Peyer's patch (tissue), 4 donors: ENCODE measurements around the gene C1QTNF9B. TPM values are rescaled to one million over a fixed set of nuclear protein-coding genes. Genes with fewer than 3 reads are reported as not detected.

Source experiments
- DNase-seq, 3 donors: peaks; one replicate each; pipeline ENCODE4 v3.0.0-alpha.2; 2017 to 2019
- H3K27ac ChIP-seq, 4 donors: fragments of 200-600 bp; sonication (generic); one replicate each; pipeline ENCODE4 v1.5.1; 2016 to 2019
- H3K27me3 ChIP-seq, 2 donors: fragments of 200-600 bp; sonication (generic); one replicate each; pipeline ENCODE4 v1.5.1; 2019
- H3K36me3 ChIP-seq, 3 donors: fragments of 200-600 bp; sonication (generic); one replicate each; pipeline ENCODE4 v1.5.1; 2016 to 2019
- H3K4me1 ChIP-seq, 4 donors: fragments of 200-600 bp; sonication (generic); one replicate each; pipeline ENCODE4 v1.5.1; 2016 to 2019
- H3K4me3 ChIP-seq, 4 donors: fragments of 200-600 bp; sonication (generic); 1 replicate in 3 of 4; 2 replicates in 1 of 4; pipeline ENCODE4 v1.5.1; 2016 to 2019; ENCODE audit warnings: mild to moderate bottlenecking in 1 of 4
- H3K9me3 ChIP-seq, 4 donors: fragments of 200-600 bp; sonication (generic); one replicate each; pipeline ENCODE4 v1.5.1; 2016 to 2019; ENCODE audit warnings: mild to moderate bottlenecking in 1 of 4
- POLR2A ChIP-seq, 2 donors: fragments of 450-650 bp; IDR thresholded peaks; one replicate each; pipeline ENCODE4 v1.5.1; 2017; ENCODE audit warnings: antibody characterized with exemption in 2 of 2, mild to moderate bottlenecking in 2 of 2, moderate library complexity in 2 of 2
- total RNA-seq, 4 donors: library from RNA; depleted of rRNA; stranded (reverse); fragments of >200 nt; gene quantifications; one replicate each; pipeline ENCODE4 v1.1.0, GENCODE V29; 2016
- TF ChIP-seq, protein P1 (sequence below), 6 experiments: fragments of 450-650 bp in 4 of 6; fragments of 200-600 bp in 2 of 6; sonication (generic) in 1 of 6; IDR thresholded peaks; one replicate each; pipeline ENCODE4 v1.5.1; 2017 to 2019; ENCODE audit warnings: antibody characterized with exemption in 6 of 6, mild to moderate bottlenecking in 3 of 6, moderate library complexity in 1 of 6

The C1QTNF9B gene
- total RNA-seq, 4 donors from 2014 or later = 0.80 TPM; not detected in 3

DNA sequence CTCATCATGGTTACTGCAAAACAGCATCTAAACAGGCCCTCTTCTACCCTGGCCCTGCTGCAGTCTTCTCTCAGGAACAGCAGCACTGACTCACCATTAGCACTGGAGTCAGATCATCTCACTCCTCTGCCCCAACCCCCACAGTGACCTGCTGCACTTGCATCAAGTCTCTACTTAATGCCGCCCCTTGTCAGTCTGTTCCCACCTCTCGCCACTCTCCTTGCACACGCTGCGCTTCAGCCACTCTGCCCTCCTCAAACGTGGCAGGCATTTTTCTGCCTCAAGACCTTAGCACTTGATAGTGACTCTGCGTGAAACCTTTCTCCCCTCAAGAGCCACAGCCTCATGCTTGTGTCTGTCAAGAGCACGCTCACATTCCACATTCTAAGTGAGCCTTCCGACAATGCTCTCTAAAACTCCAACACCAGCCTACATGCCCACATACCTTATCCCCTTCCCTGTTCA lies 30.2 kb downstream of the C1QTNF9B start:
- no peaks in the 10 kb centered on the region for H3K4me1 ChIP-seq
- no peaks in the 10 kb centered on the region for H3K36me3 ChIP-seq
- H3K9me3 ChIP-seq = no peaks in the 10 kb centered on the region
- DNase-seq = no peak
- TF ChIP-seq, protein P1, sequence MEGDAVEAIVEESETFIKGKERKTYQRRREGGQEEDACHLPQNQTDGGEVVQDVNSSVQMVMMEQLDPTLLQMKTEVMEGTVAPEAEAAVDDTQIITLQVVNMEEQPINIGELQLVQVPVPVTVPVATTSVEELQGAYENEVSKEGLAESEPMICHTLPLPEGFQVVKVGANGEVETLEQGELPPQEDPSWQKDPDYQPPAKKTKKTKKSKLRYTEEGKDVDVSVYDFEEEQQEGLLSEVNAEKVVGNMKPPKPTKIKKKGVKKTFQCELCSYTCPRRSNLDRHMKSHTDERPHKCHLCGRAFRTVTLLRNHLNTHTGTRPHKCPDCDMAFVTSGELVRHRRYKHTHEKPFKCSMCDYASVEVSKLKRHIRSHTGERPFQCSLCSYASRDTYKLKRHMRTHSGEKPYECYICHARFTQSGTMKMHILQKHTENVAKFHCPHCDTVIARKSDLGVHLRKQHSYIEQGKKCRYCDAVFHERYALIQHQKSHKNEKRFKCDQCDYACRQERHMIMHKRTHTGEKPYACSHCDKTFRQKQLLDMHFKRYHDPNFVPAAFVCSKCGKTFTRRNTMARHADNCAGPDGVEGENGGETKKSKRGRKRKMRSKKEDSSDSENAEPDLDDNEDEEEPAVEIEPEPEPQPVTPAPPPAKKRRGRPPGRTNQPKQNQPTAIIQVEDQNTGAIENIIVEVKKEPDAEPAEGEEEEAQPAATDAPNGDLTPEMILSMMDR (IDR thresholded peaks at IDR 0.05) = no peak
- H3K27me3 ChIP-seq = no peaks in the 10 kb centered on the region
- no peak overlapping the region for H3K27ac ChIP-seq
- no peak overlapping the region for H3K4me3 ChIP-seq

DNA sequence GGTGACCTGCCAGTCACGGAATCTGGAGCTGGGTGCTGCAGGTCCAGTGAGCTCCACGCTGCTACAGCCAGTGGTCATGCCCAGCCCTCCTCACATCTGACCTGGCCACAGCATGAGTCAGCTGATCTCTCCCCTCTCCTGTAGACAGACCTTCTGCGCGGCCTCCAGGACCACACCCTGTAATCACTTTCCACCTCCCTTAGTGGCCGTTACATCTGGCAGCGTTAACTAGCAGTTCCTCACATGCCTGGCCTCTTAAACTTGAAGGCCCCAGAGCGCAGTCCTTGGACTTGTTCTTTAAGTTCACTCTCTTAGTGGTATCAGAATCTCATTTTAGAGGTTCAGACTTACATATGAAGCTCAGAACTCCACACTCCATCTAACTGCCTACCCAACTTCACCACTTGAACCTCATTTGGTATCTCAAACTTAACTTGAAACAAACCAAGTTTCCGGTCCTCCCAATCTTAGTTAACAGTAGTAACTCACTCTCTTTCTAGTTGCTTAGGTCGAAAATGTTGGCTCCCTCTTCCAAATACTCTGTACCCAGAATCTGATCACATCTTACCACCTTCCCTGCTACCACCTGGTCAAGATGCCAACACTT lies 30.8 kb downstream of the C1QTNF9B start:
- H3K36me3 ChIP-seq = no peaks in the 10 kb centered on the region
- H3K27ac ChIP-seq = no peak overlapping the region
- H3K4me1 ChIP-seq = no peaks in the 10 kb centered on the region
- H3K4me3 ChIP-seq = no peak overlapping the region
- TF ChIP-seq, protein P1 (IDR thresholded peaks at IDR 0.05) = no peak
- no peak for TF ChIP-seq POLR2A (IDR thresholded peaks at IDR 0.05)
- DNase-seq = no peak
- H3K9me3 ChIP-seq = no peaks in the 10 kb centered on the region
- H3K27me3 ChIP-seq = no peaks in the 10 kb centered on the region

DNA sequence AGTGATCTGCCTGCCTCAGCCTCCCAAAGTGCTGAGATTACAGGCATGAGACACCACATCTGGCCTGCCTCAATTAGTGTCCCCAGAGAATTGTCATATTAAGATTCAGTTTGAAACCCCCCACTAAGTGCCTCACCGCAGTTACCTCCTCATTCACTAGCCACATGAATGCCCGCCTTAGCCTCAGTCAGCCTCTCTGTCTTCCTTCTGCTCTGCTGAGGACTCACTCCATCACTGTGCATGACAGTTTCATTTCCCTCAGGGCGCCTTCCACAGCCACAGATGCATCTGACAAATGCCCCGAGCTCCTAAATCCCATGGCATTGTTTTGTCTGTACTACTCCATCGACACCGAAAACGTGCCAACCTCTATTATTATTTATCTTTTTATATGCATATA lies 31.4 kb downstream of the C1QTNF9B start:
- Histone ChIP-seq H3K9me3 (no peaks in the 10 kb centered on the region), H3K27me3 (no peaks in the 10 kb centered on the region), H3K36me3 (no peaks in the 10 kb centered on the region), H3K4me3 (no peak overlapping the region), H3K27ac (no peak overlapping the region), H3K4me1 (no peaks in the 10 kb centered on the region)
- TF ChIP-seq, protein P1 (IDR thresholded peaks at IDR 0.05) = no peak
- no peak for TF ChIP-seq POLR2A (IDR thresholded peaks at IDR 0.05)
- no peak for DNase-seq

DNA sequence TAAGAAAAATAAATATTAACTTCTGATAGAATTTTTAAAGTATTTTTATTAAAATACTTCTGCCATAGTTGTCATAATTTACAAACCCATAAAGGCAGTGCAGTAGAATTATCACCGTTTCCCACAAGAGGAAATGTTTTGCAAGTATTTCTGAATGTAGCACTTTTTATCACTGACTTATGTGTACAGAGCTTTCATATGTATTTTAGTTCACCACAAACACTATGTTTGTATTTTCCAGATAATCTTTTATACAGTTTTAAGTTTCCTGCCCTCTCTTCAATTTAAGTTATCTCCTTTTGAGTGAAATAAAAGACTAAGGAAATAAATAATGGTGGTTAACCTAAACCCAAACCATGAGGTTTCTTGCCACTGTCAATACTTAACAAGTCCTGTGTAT lies 32.3 kb downstream of the C1QTNF9B start:
- Histone ChIP-seq H3K9me3 (no peaks in the 10 kb centered on the region), H3K27ac (no peak overlapping the region), H3K36me3 (no peaks in the 10 kb centered on the region), H3K4me1 (no peaks in the 10 kb centered on the region), H3K27me3 (no peaks in the 10 kb centered on the region), H3K4me3 (no peak overlapping the region)
- no peak for DNase-seq
- TF ChIP-seq, protein P1 (IDR thresholded peaks at IDR 0.05) = no peak
- no peak for TF ChIP-seq POLR2A (IDR thresholded peaks at IDR 0.05)

DNA sequence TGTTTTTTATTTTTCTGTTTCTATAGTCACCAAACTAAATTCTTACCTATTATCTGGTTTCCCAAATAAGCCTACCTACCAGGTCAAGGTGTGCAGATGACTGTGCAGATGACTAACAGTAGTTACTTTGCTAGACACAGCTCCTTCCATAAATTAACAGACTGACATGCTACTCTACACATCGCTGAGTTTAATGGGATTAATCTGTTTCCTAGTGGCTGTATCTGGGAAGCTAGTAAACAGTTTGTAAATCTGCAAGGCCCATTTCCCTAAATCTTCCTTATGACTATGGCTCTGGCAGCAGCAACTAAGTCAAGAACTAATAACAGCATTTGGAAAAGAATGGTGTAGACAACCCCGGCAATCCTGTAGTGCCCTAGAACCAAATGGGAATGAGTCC lies 36.0 kb downstream of the C1QTNF9B start:
- H3K27me3 ChIP-seq = no peaks in the 10 kb centered on the region
- DNase-seq = no peak
- H3K4me1 ChIP-seq = no peaks in the 10 kb centered on the region

More for the DNA sequence above, 36.0 kb downstream of the C1QTNF9B start:
- no peak for TF ChIP-seq POLR2A (IDR thresholded peaks at IDR 0.05)
- TF ChIP-seq, protein P1 (IDR thresholded peaks at IDR 0.05) = no peak
- Histone ChIP-seq H3K27ac (no peak overlapping the region), H3K4me3 (no peak overlapping the region), H3K9me3 (no peaks in the 10 kb centered on the region), H3K36me3 (no peaks in the 10 kb centered on the region)
